NCI-H774 (cell line): Measurements from ENCODE around the gene ARID1B.

ENCODE experiments used
- DNase-seq: peaks from one replicate; lab custom pipeline; 2025; lab: John Stamatoyannopoulos, UW

Gene ARID1B

GRCh38 chr6:157076451-157076822 lies 299.3 kb downstream of the ARID1B start:
- DNase-seq = no peak

- no peak for DNase-seq
Observed at GRCh38 chr6:157077251-157077650, 300.1 kb downstream of the ARID1B start.

GRCh38 chr6:157078326-157078725 lies 301.1 kb downstream of the ARID1B start:
- DNase-seq = no peak

- no peak for DNase-seq
Observed at GRCh38 chr6:157079277-157079676, 302.1 kb downstream of the ARID1B start.

GRCh38 chr6:157079771-157080170 lies 302.6 kb downstream of the ARID1B start:
- no peak for DNase-seq

- no peak for DNase-seq
Observed at GRCh38 chr6:157080986-157081391, 303.8 kb downstream of the ARID1B start.

- DNase-seq = no peak
Observed at GRCh38 chr6:157083343-157083742, 306.2 kb downstream of the ARID1B start.

- no peak for DNase-seq
Observed at GRCh38 chr6:157086632-157087031, 309.5 kb downstream of the ARID1B start.

- peak; percentile 41 for DNase-seq
Observed at GRCh38 chr6:157087974-157088373, 310.8 kb downstream of the ARID1B start.

- no peak for DNase-seq
Observed at GRCh38 chr6:157088841-157089240, 311.7 kb downstream of the ARID1B start.

- no peak for DNase-seq
Observed at GRCh38 chr6:157089258-157089657, 312.1 kb downstream of the ARID1B start.

GRCh38 chr6:157089851-157090250 lies 312.7 kb downstream of the ARID1B start:
- no peak for DNase-seq

- no peak for DNase-seq
Observed at GRCh38 chr6:157090736-157091135, 313.6 kb downstream of the ARID1B start.

- DNase-seq = no peak
Observed at GRCh38 chr6:157091243-157091642, 314.1 kb downstream of the ARID1B start.

GRCh38 chr6:157091856-157092460 lies 314.8 kb downstream of the ARID1B start:
- no peak for DNase-seq

GRCh38 chr6:157092736-157093135 lies 315.6 kb downstream of the ARID1B start:
- DNase-seq = peak; percentile 77

GRCh38 chr6:157093536-157093935 lies 316.4 kb downstream of the ARID1B start:
- no peak for DNase-seq

- DNase-seq = no peak
Observed at GRCh38 chr6:157094038-157094437, 316.9 kb downstream of the ARID1B start.

GRCh38 chr6:157095084-157095483 lies 317.9 kb downstream of the ARID1B start:
- DNase-seq = no peak

- no peak for DNase-seq
Observed at GRCh38 chr6:157095569-157095968, 318.4 kb downstream of the ARID1B start.

- no peak for DNase-seq
Observed at GRCh38 chr6:157096105-157096504, 318.9 kb downstream of the ARID1B start.

GRCh38 chr6:157096522-157096921 lies 319.3 kb downstream of the ARID1B start:
- no peak for DNase-seq

GRCh38 chr6:157097255-157097955 lies 320.2 kb downstream of the ARID1B start:
- DNase-seq = no peak

- DNase-seq = no peak
Observed at GRCh38 chr6:157098999-157099398, 321.8 kb downstream of the ARID1B start.
